ENCODE measurements around the gene DGKE. TPM values are rescaled to one million over a fixed set of nuclear protein-coding genes. Genes with fewer than 3 reads are reported as not detected.

Gene DGKE
- total RNA-seq, 4 donors from 2014 or later, result 14.4 to 31.2 (median 23.1) TPM

DNA sequence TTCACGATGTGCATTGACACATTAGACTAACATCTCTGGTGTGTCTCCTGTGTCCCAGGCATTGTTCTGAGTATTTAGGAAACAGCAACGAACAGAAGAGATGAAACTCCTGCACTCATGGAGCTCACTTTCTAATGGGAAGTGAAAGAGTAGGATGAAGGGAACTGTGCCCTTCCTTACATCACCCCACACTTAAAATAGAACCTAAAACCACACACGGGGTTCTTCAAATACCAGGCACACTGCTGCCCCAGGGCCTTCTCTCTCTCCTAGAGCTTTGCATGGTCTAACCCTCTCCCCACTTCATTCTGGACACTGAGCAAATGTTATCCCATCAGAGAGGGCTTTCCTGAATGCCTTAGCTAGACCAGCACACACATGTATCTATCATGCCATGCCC lies 46.2 kb downstream of the DGKE start:
- no peaks in the 10 kb centered on the region for H3K9me3 ChIP-seq
- DNase-seq, result no peak
- H3K27ac ChIP-seq, result no peak overlapping the region
- H3K36me3 ChIP-seq, result no peaks in the 10 kb centered on the region
- H3K4me1 ChIP-seq, result no peaks in the 10 kb centered on the region
- no peak overlapping the region for H3K4me3 ChIP-seq
- intact Hi-C loops (cut with DNase I; ENCODE audit: low total_unique reads), result no loop called here
- no peak for TF ChIP-seq CTCF (IDR thresholded peaks at IDR 0.05)
- TF ChIP-seq POLR2A (IDR thresholded peaks at IDR 0.05), result no peak
- H3K27me3 ChIP-seq, result no peaks in the 10 kb centered on the region

GRCh38 chr17:56880571-56880970 lies 46.6 kb downstream of the DGKE start:
- Histone ChIP-seq H3K27ac (no peak overlapping the region), H3K36me3 (no peaks in the 10 kb centered on the region), H3K4me3 (no peak overlapping the region), H3K9me3 (no peaks in the 10 kb centered on the region), H3K27me3 (no peaks in the 10 kb centered on the region), H3K4me1 (no peaks in the 10 kb centered on the region)
- DNase-seq, result no peak
- TF ChIP-seq POLR2A (IDR thresholded peaks at IDR 0.05) (no peak), CTCF (IDR thresholded peaks at IDR 0.05) (no peak)
- intact Hi-C loops (cut with DNase I; ENCODE audit: low total_unique reads), result no loop called here

DNA sequence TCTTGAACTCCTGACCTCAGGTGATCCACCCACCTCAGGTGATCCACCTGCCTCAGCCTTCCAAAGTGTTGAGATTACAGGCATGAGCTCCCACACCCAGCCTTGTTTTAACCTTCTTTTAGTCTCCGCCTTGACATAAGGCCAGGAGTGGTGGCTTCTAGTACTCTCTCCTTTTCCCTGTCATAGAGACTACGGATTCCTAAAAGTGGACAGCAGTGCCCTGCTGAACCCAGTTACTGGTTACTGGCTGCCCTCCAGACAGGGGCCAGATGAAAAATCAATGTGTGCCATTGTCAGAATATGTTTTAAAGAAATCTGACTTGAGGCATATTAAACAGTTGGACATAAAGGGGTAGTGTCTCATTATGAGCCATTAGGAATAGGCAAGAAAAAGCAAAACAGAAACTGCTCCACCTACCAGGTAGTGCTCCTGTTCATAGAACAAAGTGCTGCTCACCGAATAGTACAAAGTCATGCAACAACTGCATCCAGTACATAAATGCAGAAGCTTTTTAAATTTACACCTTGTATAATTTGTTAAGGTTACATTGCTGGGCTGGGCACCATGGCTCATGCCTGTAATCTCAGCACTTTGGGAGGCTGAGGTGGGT lies 47.8 kb downstream of the DGKE start:
- no peak for DNase-seq
- Histone ChIP-seq H3K4me1 (no peaks in the 10 kb centered on the region), H3K9me3 (no peaks in the 10 kb centered on the region), H3K27ac (no peak overlapping the region), H3K4me3 (no peak overlapping the region), H3K27me3 (no peaks in the 10 kb centered on the region), H3K36me3 (no peaks in the 10 kb centered on the region)
- TF ChIP-seq POLR2A (IDR thresholded peaks at IDR 0.05) (no peak), CTCF (IDR thresholded peaks at IDR 0.05) (no peak)
- intact Hi-C loops (cut with DNase I; ENCODE audit: low total_unique reads), result no loop called here

- Histone ChIP-seq H3K9me3 (no peaks in the 10 kb centered on the region), H3K27me3 (no peaks in the 10 kb centered on the region), H3K27ac (no peak overlapping the region), H3K36me3 (no peaks in the 10 kb centered on the region), H3K4me3 (no peak overlapping the region), H3K4me1 (no peaks in the 10 kb centered on the region)
- intact Hi-C loops (cut with DNase I; ENCODE audit: low total_unique reads), result no loop called here
- no peak for DNase-seq
- TF ChIP-seq CTCF (IDR thresholded peaks at IDR 0.05), result no peak
Measured at GRCh38 chr17:56883616-56884015, 49.7 kb downstream of the DGKE start.

GRCh38 chr17:56884483-56885311 lies 50.7 kb downstream of the DGKE start:
- H3K9me3 ChIP-seq, result no peaks in the 10 kb centered on the region
- no peaks in the 10 kb centered on the region for H3K36me3 ChIP-seq
- H3K27ac ChIP-seq, result no peak overlapping the region
- DNase-seq, result no peak
- H3K4me1 ChIP-seq, result no peaks in the 10 kb centered on the region
- H3K27me3 ChIP-seq, result no peaks in the 10 kb centered on the region
- TF ChIP-seq POLR2A (IDR thresholded peaks at IDR 0.05) (no peak), CTCF (IDR thresholded peaks at IDR 0.05) (no peak)
- no peak overlapping the region for H3K4me3 ChIP-seq
- intact Hi-C loops (cut with DNase I; ENCODE audit: low total_unique reads), result no loop called here
